Trophoblast cell (in vitro differentiated cells and primary cell): Measurements from ENCODE around the gene ACVR2B.
A peak's percentile ranks its signal among the peaks of the same experiment; 100 is the strongest.

Source experiments
- DNase-seq, 2 donors: peaks; one replicate each; pipeline ENCODE4 v3.0.0-alpha.2; 2016
- H2AFZ ChIP-seq: 2 replicates; pipeline ENCODE4 v1.6.1; 2013; ENCODE audit warnings: low read length, moderate library complexity, mild to moderate bottlenecking; ENCODE audit not compliant: insufficient read depth, poor library complexity
- H2AK5ac ChIP-seq: 2 replicates; pipeline ENCODE4 v1.6.1; 2013; ENCODE audit warnings: mild to moderate bottlenecking, low read length
- H2BK120ac ChIP-seq: 2 replicates; pipeline ENCODE4 v1.6.1; 2013; ENCODE audit warnings: low read length, mild to moderate bottlenecking, moderate library complexity; ENCODE audit not compliant: insufficient read depth, poor library complexity
- H2BK12ac ChIP-seq: 2 replicates; pipeline ENCODE4 v1.6.1; 2013; ENCODE audit warnings: mild to moderate bottlenecking, low read length, moderate library complexity
- H2BK5ac ChIP-seq: 2 replicates; pipeline ENCODE4 v1.6.1; 2013; ENCODE audit warnings: low read length, low read depth, moderate library complexity, mild to moderate bottlenecking; ENCODE audit not compliant: poor library complexity
- H3K14ac ChIP-seq: 2 replicates; pipeline ENCODE4 v1.6.1; 2013; ENCODE audit warnings: mild to moderate bottlenecking, low read length
- H3K18ac ChIP-seq: 2 replicates; pipeline ENCODE4 v1.6.1; 2013; ENCODE audit warnings: mild to moderate bottlenecking, low read length
- H3K23ac ChIP-seq: 2 replicates; pipeline ENCODE4 v1.6.1; 2013; ENCODE audit warnings: low read length
- H3K27ac ChIP-seq: 2 replicates; pipeline ENCODE4 v1.5.1; 2013; ENCODE audit warnings: low read depth, mild to moderate bottlenecking, inconsistent platforms, low read length, moderate library complexity
- H3K27me3 ChIP-seq: 2 replicates; pipeline ENCODE4 v1.6.1; 2013; ENCODE audit warnings: inconsistent platforms, mild to moderate bottlenecking, low read length, moderate library complexity; ENCODE audit not compliant: insufficient read depth
- H3K36me3 ChIP-seq, 2 experiments: 1 replicate in 1 of 2; 2 replicates in 1 of 2; pipeline ENCODE4 v1.6.1; 2013; ENCODE audit warnings: low read length in 2 of 2, mild to moderate bottlenecking in 2 of 2, moderate library complexity in 1 of 2; ENCODE audit not compliant: insufficient read depth in 2 of 2, control insufficient read depth in 1 of 2
- H3K4ac ChIP-seq: 2 replicates; pipeline ENCODE4 v1.6.1; 2013; ENCODE audit warnings: low read depth, mild to moderate bottlenecking, low read length, moderate library complexity
- H3K4me1 ChIP-seq, 2 experiments: 1 replicate in 1 of 2; 2 replicates in 1 of 2; pipeline ENCODE4 v1.6.1; 2013; ENCODE audit warnings: low read length in 2 of 2, mild to moderate bottlenecking in 2 of 2, moderate library complexity in 1 of 2; ENCODE audit not compliant: insufficient read depth in 2 of 2, control insufficient read depth in 1 of 2
- H3K4me2 ChIP-seq: 2 replicates; pipeline ENCODE4 v1.6.1; 2013; ENCODE audit warnings: inconsistent platforms, mild to moderate bottlenecking, low read length, moderate library complexity
- H3K4me3 ChIP-seq: 2 replicates; pipeline ENCODE4 v1.5.1; 2013; ENCODE audit warnings: mild to moderate bottlenecking, low read depth, low read length, inconsistent platforms
- H3K79me1 ChIP-seq: one replicate; pipeline ENCODE4 v1.6.1; 2013; ENCODE audit warnings: low read length
- H3K79me2 ChIP-seq: 2 replicates; pipeline ENCODE4 v1.6.1; 2013; ENCODE audit warnings: low read length, mild to moderate bottlenecking; ENCODE audit not compliant: control insufficient read depth, insufficient read depth, poor library complexity
- H3K9ac ChIP-seq: 2 replicates; pipeline ENCODE4 v1.6.1; 2013; ENCODE audit warnings: mild to moderate bottlenecking, low read length
- H3K9me3 ChIP-seq: 2 replicates; pipeline ENCODE4 v1.6.1; 2013; ENCODE audit warnings: low read depth, mild to moderate bottlenecking, control low read depth, inconsistent platforms, low read length; ENCODE audit not compliant: insufficient read depth
- H4K12ac ChIP-seq: 2 replicates; pipeline ENCODE4 v1.6.1; 2013; ENCODE audit warnings: low read depth, mild to moderate bottlenecking, low read length, moderate library complexity
- H4K8ac ChIP-seq: 2 replicates; pipeline ENCODE4 v1.6.1; 2013; ENCODE audit warnings: low read depth, mild to moderate bottlenecking, low read length, moderate library complexity
- H4K91ac ChIP-seq: one replicate; pipeline ENCODE4 v1.6.1; 2013; ENCODE audit warnings: low read depth, mild to moderate bottlenecking, low read length, moderate library complexity
- WGBS: extraction: QIAGEN DNeasy Blood & Tissue Kit; methylation state at CpG from one replicate; pipeline ENCODE4 v1.1.7; 2013; ENCODE audit warnings: missing lambda C conversion rate; ENCODE audit not compliant: insufficient read length, insufficient coverage; ENCODE audit errors: extremely low coverage; 5-methylcytosine and 5-hydroxymethylcytosine counted together

Gene ACVR2B

DNA sequence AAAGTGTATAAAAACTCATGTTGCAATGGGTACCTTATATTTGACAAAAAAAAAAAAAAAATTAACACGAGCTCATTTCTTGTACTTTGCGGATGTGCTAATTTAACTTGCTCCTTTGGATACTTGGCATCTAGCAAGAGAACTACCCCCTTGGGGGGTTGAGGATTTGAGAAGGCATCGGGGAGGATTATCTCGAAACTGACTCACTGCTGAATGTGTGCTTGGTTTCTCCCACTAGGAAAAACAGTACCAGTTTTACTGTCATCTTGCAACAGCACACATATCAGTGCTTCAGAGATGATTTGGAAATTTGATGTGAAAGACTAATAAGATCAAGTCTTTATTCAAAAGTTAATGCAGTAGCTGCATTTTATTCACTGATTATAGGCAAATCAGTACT is 43.3 kb downstream of the ACVR2B start:
- H2AK5ac ChIP-seq, result no peak overlapping the region

DNA sequence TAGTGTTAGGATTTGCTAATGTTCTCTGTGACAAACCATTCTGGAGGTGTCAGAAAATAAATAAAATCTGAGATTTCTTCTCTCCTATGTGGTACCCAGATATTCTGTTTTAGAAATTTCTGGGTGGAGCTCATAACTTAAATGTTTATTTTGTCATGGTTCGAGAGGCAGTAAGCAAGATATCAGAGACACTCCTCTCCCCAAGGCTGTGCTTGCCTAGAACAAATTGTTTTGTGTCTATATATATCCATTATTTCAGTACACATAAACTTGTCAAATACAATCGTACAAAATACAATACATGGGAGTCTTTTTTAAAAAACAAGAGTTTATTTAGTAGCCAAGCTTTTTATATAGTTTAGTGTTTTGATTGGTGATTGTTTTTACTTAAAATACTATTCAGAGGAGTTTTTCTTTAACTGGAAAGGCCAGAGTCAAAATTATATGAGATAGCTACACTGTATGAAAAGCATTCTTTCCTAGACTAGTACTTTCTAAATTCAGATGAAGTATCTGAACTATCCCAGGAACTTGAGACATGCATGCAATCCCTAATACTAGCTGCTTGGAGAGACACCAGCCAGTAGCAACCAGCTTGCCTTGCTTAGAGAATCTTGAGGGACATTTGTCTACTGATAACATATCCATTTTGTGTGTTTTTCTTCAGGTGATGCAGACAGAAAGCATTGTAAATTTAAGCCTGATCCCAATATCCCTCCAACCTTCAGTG is 47.2 kb downstream of the ACVR2B start:
- no peak overlapping the region for H3K4ac ChIP-seq
- no peak overlapping the region for H3K14ac ChIP-seq
- WGBS, result no CpG with 5 or more reads among the region's 2 CpGs
- H3K27me3 ChIP-seq, result no peaks in the 10 kb centered on the region
- no peaks in the 10 kb centered on the region for H3K9me3 ChIP-seq
- peaks cover 0 to 3% of the 10 kb centered on the region in 2 experiments for H3K36me3 ChIP-seq
- H3K9ac ChIP-seq, result no peak overlapping the region
- no peak overlapping the region for H2AK5ac ChIP-seq
- no peak overlapping the region for H2BK12ac ChIP-seq
- no peak overlapping the region for H2AFZ ChIP-seq
- no peak overlapping the region for H3K4me2 ChIP-seq
- peaks cover 2% of the 10 kb centered on the region for H3K79me2 ChIP-seq
- DNase-seq, result peak in 1 of 2 donors; percentile 49
- H3K4me3 ChIP-seq, result no peak overlapping the region
- H3K18ac ChIP-seq, result no peak overlapping the region
- no peak overlapping the region for H2BK5ac ChIP-seq
- no peak overlapping the region for H2BK120ac ChIP-seq
- no peak overlapping the region for H3K23ac ChIP-seq
- no peak overlapping the region for H4K91ac ChIP-seq
- H4K8ac ChIP-seq, result no peak overlapping the region
- no peak overlapping the region for H4K12ac ChIP-seq
- H3K27ac ChIP-seq, result no peak overlapping the region
- H3K4me1 ChIP-seq, result no peaks in the 10 kb centered on the region
- H3K79me1 ChIP-seq, result peaks cover 6% of the 10 kb centered on the region

More for the DNA sequence above, 43.3 kb downstream of the ACVR2B start:
- Histone ChIP-seq H3K4me2 (peak overlapping the region; percentile 49), H3K4me1 (no peaks in the 10 kb centered on the region), H3K36me3 (no peaks in the 10 kb centered on the region), H2BK12ac (no peak overlapping the region), H3K23ac (no peak overlapping the region), H3K27me3 (no peaks in the 10 kb centered on the region), H4K8ac (no peak overlapping the region), H3K79me1 (peaks cover 6% of the 10 kb centered on the region), H3K4me3 (no peak overlapping the region), H3K9ac (no peak overlapping the region), H2AFZ (no peak overlapping the region), H4K12ac (no peak overlapping the region), H2BK5ac (no peak overlapping the region), H2BK120ac (no peak overlapping the region), H3K4ac (no peak overlapping the region), H3K14ac (no peak overlapping the region), H3K9me3 (no peaks in the 10 kb centered on the region), H3K27ac (no peak overlapping the region), H3K79me2 (peaks cover 2% of the 10 kb centered on the region), H4K91ac (no peak overlapping the region), H3K18ac (no peak overlapping the region)
- WGBS, result no CpG with 5 or more reads among the region's 4 CpGs
- DNase-seq, result no peak

GRCh38 chr3:38507120-38507519 is 53.4 kb downstream of the ACVR2B start:
- Histone ChIP-seq H3K4me1 (no peaks in the 10 kb centered on the region), H2AK5ac (no peak overlapping the region), H3K27me3 (no peaks in the 10 kb centered on the region), H4K12ac (no peak overlapping the region), H3K9me3 (no peaks in the 10 kb centered on the region), H2BK120ac (no peak overlapping the region), H4K8ac (no peak overlapping the region), H3K4me2 (no peak overlapping the region), H3K79me2 (no peaks in the 10 kb centered on the region), H3K18ac (no peak overlapping the region), H2BK5ac (no peak overlapping the region), H4K91ac (no peak overlapping the region), H3K27ac (no peak overlapping the region), H3K23ac (no peak overlapping the region), H3K36me3 (peaks cover 0 to 3% of the 10 kb centered on the region in 2 experiments), H3K14ac (no peak overlapping the region), H3K4ac (no peak overlapping the region), H3K4me3 (no peak overlapping the region), H3K9ac (no peak overlapping the region), H2AFZ (no peak overlapping the region), H2BK12ac (no peak overlapping the region), H3K79me1 (no peaks in the 10 kb centered on the region)
- no peak for DNase-seq
- no CpG with 5 or more reads among the region's 2 CpGs for WGBS

GRCh38 chr3:38509732-38510131 is 56.0 kb downstream of the ACVR2B start:
- Histone ChIP-seq H3K4me3 (no peak overlapping the region), H3K27me3 (no peaks in the 10 kb centered on the region), H3K18ac (no peak overlapping the region), H3K4me1 (no peaks in the 10 kb centered on the region), H4K8ac (no peak overlapping the region), H3K14ac (no peak overlapping the region), H3K36me3 (peaks cover 3 to 4% of the 10 kb centered on the region in 2 experiments), H3K4me2 (no peak overlapping the region), H2AFZ (no peak overlapping the region), H4K12ac (no peak overlapping the region), H3K27ac (no peak overlapping the region), H3K4ac (no peak overlapping the region), H4K91ac (no peak overlapping the region), H2AK5ac (no peak overlapping the region), H2BK12ac (no peak overlapping the region), H3K79me2 (no peaks in the 10 kb centered on the region), H3K9me3 (no peaks in the 10 kb centered on the region), H3K79me1 (no peaks in the 10 kb centered on the region), H3K9ac (no peak overlapping the region), H2BK120ac (no peak overlapping the region), H3K23ac (no peak overlapping the region), H2BK5ac (no peak overlapping the region)
- DNase-seq, result no peak
- WGBS, result no CpG with 5 or more reads among the region's 2 CpGs
